GM04503 (cell line): ENCODE measurements around the gene C1orf21.

ENCODE experiments used
- DNase-seq: peaks from one replicate; pipeline ENCODE4 v3.0.0-alpha.2; 2012; ENCODE audit warnings: low read depth

The C1orf21 gene

GRCh38 chr1:184387476-184388318 lies 868 bp downstream of the C1orf21 start:
- no peak for DNase-seq

GRCh38 chr1:184388319-184388889 lies 1.6 kb downstream of the C1orf21 start:
- peak; percentile 71 for DNase-seq

GRCh38 chr1:184388971-184389370 lies 2.1 kb downstream of the C1orf21 start:
- DNase-seq = no peak

- no peak for DNase-seq
Observed at GRCh38 chr1:184389446-184389845, 2.6 kb downstream of the C1orf21 start.

GRCh38 chr1:184390889-184391288 lies 4.1 kb downstream of the C1orf21 start:
- DNase-seq = no peak

GRCh38 chr1:184392067-184392466 lies 5.2 kb downstream of the C1orf21 start:
- no peak for DNase-seq

GRCh38 chr1:184392779-184393522 lies 6.1 kb downstream of the C1orf21 start:
- no peak for DNase-seq

GRCh38 chr1:184393962-184394361 lies 7.1 kb downstream of the C1orf21 start:
- DNase-seq = no peak

- no peak for DNase-seq
Observed at GRCh38 chr1:184395370-184395769, 8.5 kb downstream of the C1orf21 start.

GRCh38 chr1:184395937-184396480 lies 9.2 kb downstream of the C1orf21 start:
- DNase-seq = no peak

- no peak for DNase-seq
Observed at GRCh38 chr1:184399192-184399847, 12.5 kb downstream of the C1orf21 start.

- no peak for DNase-seq
Observed at GRCh38 chr1:184403961-184404726, 17.3 kb downstream of the C1orf21 start.

GRCh38 chr1:184404727-184405027 lies 17.8 kb downstream of the C1orf21 start:
- no peak for DNase-seq

- DNase-seq = no peak
Observed at GRCh38 chr1:184405094-184405800, 18.4 kb downstream of the C1orf21 start.

- DNase-seq = no peak
Observed at GRCh38 chr1:184405801-184406142, 18.9 kb downstream of the C1orf21 start.

GRCh38 chr1:184406479-184406878 lies 19.6 kb downstream of the C1orf21 start:
- no peak for DNase-seq

- DNase-seq = no peak
Observed at GRCh38 chr1:184407816-184408510, 21.1 kb downstream of the C1orf21 start.

- DNase-seq = no peak
Observed at GRCh38 chr1:184408580-184408979, 21.8 kb downstream of the C1orf21 start.

- DNase-seq = no peak
Observed at GRCh38 chr1:184409011-184409410, 22.2 kb downstream of the C1orf21 start.

- no peak for DNase-seq
Observed at GRCh38 chr1:184412472-184412871, 25.6 kb downstream of the C1orf21 start.
